ENCODE measurements around the gene PARD3. TPM values are rescaled to one million over a fixed set of nuclear protein-coding genes. Genes with fewer than 3 reads are reported as not detected.

The PARD3 gene
- total RNA-seq, 2 donors from 2014 or later = 36.1 to 48.5 TPM

DNA sequence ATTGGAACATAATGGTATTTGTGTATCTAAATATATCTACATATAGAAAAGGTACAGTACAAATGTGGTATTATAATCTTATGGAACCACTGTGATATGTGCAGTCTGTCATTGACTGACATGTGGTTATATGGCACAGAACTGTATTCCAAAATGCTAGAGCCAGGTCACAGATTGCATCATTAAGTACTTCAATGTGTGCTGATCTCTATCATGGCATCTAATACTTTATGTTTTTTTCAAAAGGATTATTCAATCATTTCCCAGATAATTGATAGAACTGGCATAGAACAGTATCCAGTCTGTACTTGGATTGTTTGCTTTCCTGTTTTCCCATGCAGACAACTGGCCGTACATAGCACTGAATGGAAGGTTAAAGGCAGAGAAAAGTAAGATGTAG, 662.7 kb downstream of the PARD3 start:
- Histone ChIP-seq H3K27ac (no peak overlapping the region), H3K4me3 (no peak overlapping the region), H3K4me1 (peaks cover 5% of the 10 kb centered on the region), H3K9me3 (no peaks in the 10 kb centered on the region), H3K27me3 (no peaks in the 10 kb centered on the region), H3K36me3 (replicated peaks in 1 of 2; ENCODE audit: insufficient read depth in 1 of 2, low read depth in 2 of 2) (no peaks in the 10 kb centered on the region)
- DNase-seq (no peak), ATAC-seq (no peak)
- no peak for TF ChIP-seq POLR2A (IDR thresholded peaks at IDR 0.05)
- TF ChIP-seq, protein P1, sequence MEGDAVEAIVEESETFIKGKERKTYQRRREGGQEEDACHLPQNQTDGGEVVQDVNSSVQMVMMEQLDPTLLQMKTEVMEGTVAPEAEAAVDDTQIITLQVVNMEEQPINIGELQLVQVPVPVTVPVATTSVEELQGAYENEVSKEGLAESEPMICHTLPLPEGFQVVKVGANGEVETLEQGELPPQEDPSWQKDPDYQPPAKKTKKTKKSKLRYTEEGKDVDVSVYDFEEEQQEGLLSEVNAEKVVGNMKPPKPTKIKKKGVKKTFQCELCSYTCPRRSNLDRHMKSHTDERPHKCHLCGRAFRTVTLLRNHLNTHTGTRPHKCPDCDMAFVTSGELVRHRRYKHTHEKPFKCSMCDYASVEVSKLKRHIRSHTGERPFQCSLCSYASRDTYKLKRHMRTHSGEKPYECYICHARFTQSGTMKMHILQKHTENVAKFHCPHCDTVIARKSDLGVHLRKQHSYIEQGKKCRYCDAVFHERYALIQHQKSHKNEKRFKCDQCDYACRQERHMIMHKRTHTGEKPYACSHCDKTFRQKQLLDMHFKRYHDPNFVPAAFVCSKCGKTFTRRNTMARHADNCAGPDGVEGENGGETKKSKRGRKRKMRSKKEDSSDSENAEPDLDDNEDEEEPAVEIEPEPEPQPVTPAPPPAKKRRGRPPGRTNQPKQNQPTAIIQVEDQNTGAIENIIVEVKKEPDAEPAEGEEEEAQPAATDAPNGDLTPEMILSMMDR (IDR thresholded peaks at IDR 0.05) = no peak
- 17 to 26% methylated on average over 1 of the region's 1 CpG for WGBS, 2 donors
- intact Hi-C loops (cut with DNase I) = no loop called here

- TF ChIP-seq, protein P1 (IDR thresholded peaks at IDR 0.05) = no peak
- no peak for TF ChIP-seq POLR2A (IDR thresholded peaks at IDR 0.05)
- DNase-seq (no peak), ATAC-seq (no peak)
- peaks cover 5% of the 10 kb centered on the region for H3K4me1 ChIP-seq
- 86 to 93% methylated on average over 1 of the region's 1 CpG for WGBS, 2 donors
- no peak overlapping the region for H3K27ac ChIP-seq
- H3K36me3 ChIP-seq (replicated peaks in 1 of 2; ENCODE audit: insufficient read depth in 1 of 2, low read depth in 2 of 2) = no peaks in the 10 kb centered on the region
- no peak overlapping the region for H3K4me3 ChIP-seq
- H3K27me3 ChIP-seq = no peaks in the 10 kb centered on the region
- intact Hi-C loops (cut with DNase I) = no loop called here
- no peaks in the 10 kb centered on the region for H3K9me3 ChIP-seq
These were observed 663.2 kb downstream of the PARD3 start for GRCh38 chr10:34151931-34152330.

DNA sequence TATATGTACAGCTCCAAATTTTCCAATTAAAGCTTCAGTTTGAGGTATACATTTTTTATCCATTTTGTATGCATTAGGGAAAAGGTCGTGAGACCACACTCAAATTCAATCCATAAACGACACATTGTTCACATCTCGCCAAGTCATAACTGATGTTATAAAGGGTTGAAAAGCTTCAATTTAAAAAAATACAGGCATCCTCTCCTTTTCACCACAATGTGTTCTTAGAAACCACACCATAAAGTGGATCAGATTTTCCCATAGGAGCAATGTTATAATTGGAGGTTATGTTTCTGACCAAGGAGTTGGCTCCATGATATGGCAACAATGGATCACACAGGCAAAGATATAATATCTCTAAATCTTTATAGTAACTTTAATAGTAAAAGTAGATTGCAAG, 663.6 kb downstream of the PARD3 start:
- Histone ChIP-seq H3K36me3 (replicated peaks in 1 of 2; ENCODE audit: insufficient read depth in 1 of 2, low read depth in 2 of 2) (no peaks in the 10 kb centered on the region), H3K4me1 (peaks cover 5% of the 10 kb centered on the region), H3K4me3 (no peak overlapping the region), H3K27me3 (no peaks in the 10 kb centered on the region), H3K9me3 (no peaks in the 10 kb centered on the region), H3K27ac (no peak overlapping the region)
- intact Hi-C loops (cut with DNase I) = no loop called here
- whole genome bisulfite sequencing, 2 donors = 94 to 96% methylated on average over 3 of the region's 3 CpGs
- ATAC-seq (no peak), DNase-seq (no peak)
- no peak for TF ChIP-seq POLR2A (IDR thresholded peaks at IDR 0.05)
- TF ChIP-seq, protein P1 (IDR thresholded peaks at IDR 0.05) = no peak

DNA sequence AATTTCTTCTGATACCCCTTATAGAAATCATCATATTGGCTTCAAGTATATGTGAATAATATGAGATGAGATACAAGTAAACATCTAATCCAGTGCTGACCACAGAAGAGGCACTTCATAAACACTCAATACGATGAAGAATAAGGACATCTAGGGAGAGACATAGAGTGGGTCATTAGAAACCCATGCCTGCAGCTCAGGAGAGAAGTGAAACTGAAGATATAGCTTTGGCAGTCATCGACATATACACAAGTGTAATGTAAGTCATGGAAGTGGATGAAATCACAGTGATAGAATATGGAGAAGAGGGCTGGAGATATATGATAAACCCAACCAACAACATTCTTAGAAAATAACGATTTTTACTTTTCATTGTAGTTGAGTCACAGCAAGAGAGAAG, 665.0 kb downstream of the PARD3 start:
- no peaks in the 10 kb centered on the region for H3K9me3 ChIP-seq
- no peaks in the 10 kb centered on the region for H3K36me3 ChIP-seq (replicated peaks in 1 of 2; ENCODE audit: insufficient read depth in 1 of 2, low read depth in 2 of 2)
- DNase-seq = no peak
- intact Hi-C loops (cut with DNase I) = no loop called here
- no peak overlapping the region for H3K4me3 ChIP-seq
- no peak overlapping the region for H3K27ac ChIP-seq
- ATAC-seq = no peak
- H3K27me3 ChIP-seq = no peaks in the 10 kb centered on the region
- 79 to 87% methylated on average over 3 of the region's 3 CpGs for WGBS, 2 donors
- TF ChIP-seq, protein P1 (IDR thresholded peaks at IDR 0.05) = no peak
- no peak for TF ChIP-seq POLR2A (IDR thresholded peaks at IDR 0.05)
- H3K4me1 ChIP-seq = peaks cover 5% of the 10 kb centered on the region

DNA sequence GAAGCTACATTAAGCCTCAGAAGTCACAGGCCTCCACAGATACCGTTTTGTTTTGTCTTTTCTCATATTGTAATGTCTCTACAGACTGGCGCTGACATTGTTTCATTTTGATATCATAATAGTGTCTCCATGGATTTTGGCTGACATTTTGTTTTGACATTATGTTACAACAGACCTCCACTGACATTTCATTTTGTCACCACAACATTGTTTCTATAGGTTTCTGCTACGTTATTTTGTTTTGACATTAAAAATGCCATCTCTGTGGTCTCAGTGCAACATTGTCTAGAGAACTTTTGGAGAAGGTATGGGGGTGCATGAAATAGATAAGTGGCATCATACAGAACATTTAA, 666.8 kb downstream of the PARD3 start:
- Histone ChIP-seq H3K9me3 (no peaks in the 10 kb centered on the region), H3K27me3 (no peaks in the 10 kb centered on the region), H3K36me3 (replicated peaks in 1 of 2; ENCODE audit: insufficient read depth in 1 of 2, low read depth in 2 of 2) (no peaks in the 10 kb centered on the region), H3K4me3 (no peak overlapping the region), H3K27ac (no peak overlapping the region), H3K4me1 (peaks cover 5% of the 10 kb centered on the region)
- 87 to 96% methylated on average over 3 of the region's 3 CpGs for WGBS, 2 donors
- DNase-seq = no peak
- ATAC-seq = no peak
- TF ChIP-seq POLR2A (IDR thresholded peaks at IDR 0.05) = no peak
- TF ChIP-seq, protein P1 (IDR thresholded peaks at IDR 0.05) = no peak
- intact Hi-C loops (cut with DNase I) = no loop called here
